OCI-LY7 (cell line): Measurements from ENCODE around the gene PLA2G2D. TPM values are rescaled to one million over a fixed set of nuclear protein-coding genes. Genes with fewer than 3 reads are reported as not detected.

Experiments
- BruUV-seq: library from RNA; stranded (reverse); fragments of 400-500 nt; replicated peaks from 2 replicates; lab custom pipeline; 2021; lab: Mats Ljungman, UMichigan
- CTCF ChIA-PET: fragments of 300-600 bp; sonication (Branson Sonifier 250); formaldehyde crosslinking; loops from one replicate; lab custom pipeline; 2022; ENCODE audit warnings: antibody characterized with exemption; ENCODE audit not compliant: unreplicated experiment; lab: Charles Lee
- POLR2A ChIA-PET: fragments of 300-600 bp; sonication (Branson Sonifier 250); formaldehyde crosslinking; loops from one replicate; lab custom pipeline; 2022; ENCODE audit warnings: antibody characterized with exemption; lab: Charles Lee
- DNase-seq: peaks from one replicate; pipeline ENCODE4 v3.0.0-alpha.2; 2015; ENCODE audit warnings: low spot score
- H2AFZ ChIP-seq: fragments of 200-600 bp; sonication (generic), shearing (Covaris generic); 2 replicates; pipeline ENCODE4 v1.6.1; 2014; ENCODE audit warnings: mild to moderate bottlenecking, antibody characterized with exemption, low read length, moderate library complexity
- H3K27ac ChIP-seq: fragments of 200-600 bp; sonication (generic); 2 replicates; pipeline ENCODE4 v1.5.1; 2014; ENCODE audit warnings: mixed run types, low read depth, mild to moderate bottlenecking, moderate library complexity, low read length, inconsistent platforms; ENCODE audit not compliant: poor library complexity, severe bottlenecking
- H3K36me3 ChIP-seq: fragments of 200-600 bp; sonication (generic); 2 replicates; pipeline ENCODE4 v1.6.1; 2014; ENCODE audit warnings: mild to moderate bottlenecking, antibody characterized with exemption, low read length, moderate library complexity, mixed read lengths; ENCODE audit not compliant: insufficient read depth
- H3K4me1 ChIP-seq: fragments of 200-600 bp; sonication (generic); 2 replicates; pipeline ENCODE4 v1.5.1; 2014; ENCODE audit warnings: mild to moderate bottlenecking, low read length; ENCODE audit not compliant: insufficient read depth, poor library complexity, severe bottlenecking
- H3K4me2 ChIP-seq: fragments of 200-600 bp; sonication (generic); 2 replicates; pipeline ENCODE4 v1.6.1; 2014; ENCODE audit warnings: mild to moderate bottlenecking, low read length
- H3K4me3 ChIP-seq: fragments of 200-600 bp; sonication (generic); 2 replicates; pipeline ENCODE4 v1.5.1; 2014; ENCODE audit warnings: mild to moderate bottlenecking, low read depth, low read length; ENCODE audit not compliant: poor library complexity, severe bottlenecking
- H3K79me2 ChIP-seq: fragments of 200-600 bp; sonication (generic); 2 replicates; pipeline ENCODE4 v1.6.1; 2016; ENCODE audit warnings: low read depth, mild to moderate bottlenecking, low read length, moderate library complexity, mixed read lengths; ENCODE audit not compliant: insufficient read depth
- H3K9me2 ChIP-seq: fragments of 200-600 bp; sonication (generic); 2 replicates; pipeline ENCODE4 v1.6.1; 2016; ENCODE audit warnings: mild to moderate bottlenecking, low read length, mixed read lengths; ENCODE audit not compliant: insufficient read depth
- H3K9me3 ChIP-seq: fragments of 200-600 bp; sonication (generic); 2 replicates; pipeline ENCODE4 v1.6.1; 2014; ENCODE audit warnings: mild to moderate bottlenecking, mixed run types, low read length, mixed read lengths
- H4K20me1 ChIP-seq: fragments of 200-600 bp; sonication (generic); 2 replicates; pipeline ENCODE4 v1.6.1; 2014; ENCODE audit warnings: mild to moderate bottlenecking, antibody characterized with exemption, low read length, moderate library complexity, mixed read lengths; ENCODE audit not compliant: insufficient read depth
- CTCF ChIP-seq: fragments of 200-600 bp; sonication (generic); conservative IDR thresholded peaks from 2 replicates; pipeline ENCODE4 v1.5.1; 2014; ENCODE audit warnings: mild to moderate bottlenecking, antibody characterized with exemption, low read length, moderate library complexity, mixed read lengths
- EZH2phosphoT487 ChIP-seq: fragments of 200-600 bp; sonication (generic); IDR thresholded peaks from 2 replicates; pipeline ENCODE4 v1.6.1; 2018; ENCODE audit warnings: low read depth, borderline replicate concordance, mild to moderate bottlenecking, mixed run types, antibody characterized with exemption, low read length, moderate library complexity, mixed read lengths
- intact Hi-C: fragments of 100-400 bp; cut with micrococcal nuclease; formaldehyde crosslinking; loops from one replicate; pipeline ENCODE4 v1.10.0; 2022; ENCODE audit not compliant: unreplicated experiment
- total RNA-seq, 2 experiments: library from RNA; depleted of rRNA in 1 of 2; stranded (reverse); fragments of >200 nt in 1 of 2; shearing (Covaris generic) in 1 of 2; gene quantifications; 2 replicates each; pipeline ENCODE4 v1.2.3, GENCODE V29; 2014 to 2022

The PLA2G2D gene
- total RNA-seq, 2 experiments from 2014 or later, result not detected

- H4K20me1 ChIP-seq, result no peaks in the 10 kb centered on the region
- H3K27ac ChIP-seq, result no peak overlapping the region
- BruUV-seq, result no TSS peak
- POLR2A ChIA-PET, result no interaction called here
- no peak overlapping the region for H3K4me3 ChIP-seq
- CTCF ChIA-PET, result no interaction called here
- H3K9me3 ChIP-seq, result no peaks in the 10 kb centered on the region
- no peaks in the 10 kb centered on the region for H3K36me3 ChIP-seq
- H3K4me1 ChIP-seq, result no peaks in the 10 kb centered on the region
- H2AFZ ChIP-seq, result no peak overlapping the region
- intact Hi-C loops, result no loop called here
- no peaks in the 10 kb centered on the region for H3K79me2 ChIP-seq
- TF ChIP-seq EZH2phosphoT487, result no peak
- no peak overlapping the region for H3K4me2 ChIP-seq
- DNase-seq, result no peak
- H3K9me2 ChIP-seq, result no peaks in the 10 kb centered on the region
These were observed 18.3 kb upstream of the PLA2G2D start for GRCh38 chr1:20137604-20138003.

- no peaks in the 10 kb centered on the region for H3K9me2 ChIP-seq
- no peaks in the 10 kb centered on the region for H3K4me1 ChIP-seq
- H4K20me1 ChIP-seq, result no peaks in the 10 kb centered on the region
- no peak overlapping the region for H2AFZ ChIP-seq
- no peaks in the 10 kb centered on the region for H3K36me3 ChIP-seq
- H3K4me2 ChIP-seq, result no peak overlapping the region
- no peak overlapping the region for H3K27ac ChIP-seq
- TF ChIP-seq EZH2phosphoT487, result no peak
- TF ChIP-seq CTCF, result no peak
- no TSS peak for BruUV-seq
- no peak for DNase-seq
- intact Hi-C loops, result no loop called here
- ChIA-PET CTCF (no interaction called here), POLR2A (no interaction called here)
- no peaks in the 10 kb centered on the region for H3K9me3 ChIP-seq
- no peaks in the 10 kb centered on the region for H3K79me2 ChIP-seq
- H3K4me3 ChIP-seq, result no peak overlapping the region
These were observed 17.7 kb upstream of the PLA2G2D start for GRCh38 chr1:20137055-20137454.

- DNase-seq, result no peak
- no peak for TF ChIP-seq EZH2phosphoT487
- no peak for TF ChIP-seq CTCF
- POLR2A ChIA-PET, result no interaction called here
- Histone ChIP-seq H3K9me3 (no peaks in the 10 kb centered on the region), H3K36me3 (no peaks in the 10 kb centered on the region), H3K27ac (no peak overlapping the region), H4K20me1 (no peaks in the 10 kb centered on the region), H3K4me3 (no peak overlapping the region), H2AFZ (no peak overlapping the region), H3K4me1 (no peaks in the 10 kb centered on the region), H3K79me2 (no peaks in the 10 kb centered on the region), H3K9me2 (no peaks in the 10 kb centered on the region), H3K4me2 (no peak overlapping the region)
- CTCF ChIA-PET, result no interaction called here
- no TSS peak for BruUV-seq
- intact Hi-C loops, result no loop called here
These were observed 16.9 kb upstream of the PLA2G2D start for GRCh38 chr1:20136249-20136648.
